Stomach (tissue), 9 donors: ENCODE measurements around the gene LUZP2. TPM values are rescaled to one million over a fixed set of nuclear protein-coding genes. Genes with fewer than 3 reads are reported as not detected.

Experiments
- DNase-seq, 2 donors: peaks; one replicate each; pipeline versions ENCODE4 v3.0.0 to v3.0.0-alpha.2; 2013 to 2019
- H3K27ac ChIP-seq, 5 donors: fragments of 200-600 bp in 4 of 5; sonication (generic) in 4 of 5; one replicate each; pipeline ENCODE4 v1.5.1; 2013 to 2019; ENCODE audit warnings: mild to moderate bottlenecking in 1 of 5, moderate library complexity in 1 of 5
- H3K27me3 ChIP-seq, 3 donors: fragments of 200-600 bp; sonication (generic); one replicate each; pipeline ENCODE4 v1.5.1; 2017 to 2019; ENCODE audit warnings: mixed run types in 1 of 3
- H3K36me3 ChIP-seq, 4 donors: fragments of 200-600 bp; sonication (generic); 1 replicate in 3 of 4; 2 replicates in 1 of 4; pipeline ENCODE4 v1.5.1; 2016 to 2019
- H3K4me1 ChIP-seq, 4 donors: fragments of 200-600 bp; sonication (generic); one replicate each; pipeline ENCODE4 v1.5.1; 2016 to 2019
- H3K4me3 ChIP-seq, 4 donors: fragments of 200-600 bp; sonication (generic) in 3 of 4; one replicate each; pipeline ENCODE4 v1.5.1; 2016 to 2019; ENCODE audit warnings: mild to moderate bottlenecking in 1 of 4
- H3K9me3 ChIP-seq, 4 donors: fragments of 200-600 bp; sonication (generic); one replicate each; pipeline ENCODE4 v1.5.1; 2016 to 2019
- EP300 ChIP-seq: sonication (generic); formaldehyde crosslinking; IDR thresholded peaks from one replicate; pipeline ENCODE4 v1.6.1; 2017; ENCODE audit warnings: antibody characterized with exemption
- POLR2A ChIP-seq, 4 donors: fragments of 450-650 bp; IDR thresholded peaks; one replicate each; pipeline ENCODE4 v1.6.1; 2016; ENCODE audit warnings: antibody characterized with exemption in 4 of 4, control low read depth in 2 of 4, mild to moderate bottlenecking in 1 of 4, moderate library complexity in 1 of 4
- POLR2AphosphoS5 ChIP-seq, 3 donors: sonication (generic); formaldehyde crosslinking; IDR thresholded peaks; one replicate each; pipeline ENCODE4 v1.6.1; 2016; ENCODE audit warnings: antibody characterized with exemption in 3 of 3
- WGBS, 5 donors: extraction: QIAGEN DNeasy Blood & Tissue Kit in 3 of 5; methylation state at CpG; one replicate each; pipeline versions ENCODE4 v1.1.5 to v1.1.7; 2013 to 2018; 5-methylcytosine and 5-hydroxymethylcytosine counted together
- intact Hi-C: fragments of 100-400 bp; cut with DNase I; formaldehyde crosslinking; loops from one replicate; pipeline ENCODE4 v1.15.1; 2023; ENCODE audit warnings: low total_unique reads
- polyA plus RNA-seq, 3 donors: library from polyadenylated mRNA; stranded (reverse); fragments of 200-250 nt; gene quantifications; one replicate each; pipeline ENCODE4 v1.2.3, GENCODE V29; 2013
- total RNA-seq, 5 donors: library from RNA; depleted of rRNA; stranded (reverse); fragments of >200 nt; gene quantifications; one replicate each; pipeline versions ENCODE4 v1.1.0 to v1.2.3, GENCODE V29; 2014 to 2016
- TF ChIP-seq, protein P1 (sequence below), 7 experiments: fragments of 450-650 bp in 4 of 7; fragments of 200-600 bp in 3 of 7; sonication (generic) in 3 of 7; IDR thresholded peaks; one replicate each; pipeline ENCODE4 v1.5.1; 2016 to 2019; ENCODE audit warnings: antibody characterized with exemption in 7 of 7, control low read depth in 2 of 7, mild to moderate bottlenecking in 1 of 7
- donor health status: healthy with polysubstance abuse.
- donor health status: Bipolar disorder and iron deficiency.
- donor health status: healthy.

LUZP2 gene
- total and polyA plus RNA-seq, 8 donors, result 0.06 to 6.8 (median 0.23) TPM; not detected in 4

DNA sequence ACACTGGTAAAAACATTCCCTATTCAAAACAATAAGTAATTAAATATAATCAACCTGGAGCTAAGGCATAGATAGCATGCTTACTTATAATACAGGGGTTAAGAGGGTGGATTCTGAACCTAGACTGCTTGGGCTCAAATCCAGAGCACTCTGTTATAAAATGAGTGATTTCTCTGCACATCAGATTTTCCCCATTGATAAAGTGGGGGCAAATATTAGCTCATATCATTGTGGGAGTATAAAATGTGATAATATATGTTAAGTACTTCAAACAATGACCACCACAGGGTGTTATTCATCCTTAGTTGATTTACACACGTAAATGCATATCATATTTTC is 139.4 kb downstream of the LUZP2 start:
- Histone ChIP-seq H3K27me3 (no peaks in the 10 kb centered on the region), H3K36me3 (no peaks in the 10 kb centered on the region), H3K9me3 (peaks cover 0 to 4% (median 0%) of the 10 kb centered on the region in 4 donors), H3K27ac (no peak overlapping the region), H3K4me1 (no peaks in the 10 kb centered on the region), H3K4me3 (no peak overlapping the region)
- 52 to 79% (median 60%) methylated on average over 1 of the region's 1 CpG for WGBS, 5 donors
- intact Hi-C loops, result no loop called here
- DNase-seq, result no peak
- TF ChIP-seq, protein P1, sequence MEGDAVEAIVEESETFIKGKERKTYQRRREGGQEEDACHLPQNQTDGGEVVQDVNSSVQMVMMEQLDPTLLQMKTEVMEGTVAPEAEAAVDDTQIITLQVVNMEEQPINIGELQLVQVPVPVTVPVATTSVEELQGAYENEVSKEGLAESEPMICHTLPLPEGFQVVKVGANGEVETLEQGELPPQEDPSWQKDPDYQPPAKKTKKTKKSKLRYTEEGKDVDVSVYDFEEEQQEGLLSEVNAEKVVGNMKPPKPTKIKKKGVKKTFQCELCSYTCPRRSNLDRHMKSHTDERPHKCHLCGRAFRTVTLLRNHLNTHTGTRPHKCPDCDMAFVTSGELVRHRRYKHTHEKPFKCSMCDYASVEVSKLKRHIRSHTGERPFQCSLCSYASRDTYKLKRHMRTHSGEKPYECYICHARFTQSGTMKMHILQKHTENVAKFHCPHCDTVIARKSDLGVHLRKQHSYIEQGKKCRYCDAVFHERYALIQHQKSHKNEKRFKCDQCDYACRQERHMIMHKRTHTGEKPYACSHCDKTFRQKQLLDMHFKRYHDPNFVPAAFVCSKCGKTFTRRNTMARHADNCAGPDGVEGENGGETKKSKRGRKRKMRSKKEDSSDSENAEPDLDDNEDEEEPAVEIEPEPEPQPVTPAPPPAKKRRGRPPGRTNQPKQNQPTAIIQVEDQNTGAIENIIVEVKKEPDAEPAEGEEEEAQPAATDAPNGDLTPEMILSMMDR (IDR thresholded peaks at IDR 0.05), result no peak
- TF ChIP-seq POLR2A (IDR thresholded peaks at IDR 0.05), result no peak
- TF ChIP-seq POLR2AphosphoS5 (IDR thresholded peaks at IDR 0.05), result no peak
- TF ChIP-seq EP300, result no peak

DNA sequence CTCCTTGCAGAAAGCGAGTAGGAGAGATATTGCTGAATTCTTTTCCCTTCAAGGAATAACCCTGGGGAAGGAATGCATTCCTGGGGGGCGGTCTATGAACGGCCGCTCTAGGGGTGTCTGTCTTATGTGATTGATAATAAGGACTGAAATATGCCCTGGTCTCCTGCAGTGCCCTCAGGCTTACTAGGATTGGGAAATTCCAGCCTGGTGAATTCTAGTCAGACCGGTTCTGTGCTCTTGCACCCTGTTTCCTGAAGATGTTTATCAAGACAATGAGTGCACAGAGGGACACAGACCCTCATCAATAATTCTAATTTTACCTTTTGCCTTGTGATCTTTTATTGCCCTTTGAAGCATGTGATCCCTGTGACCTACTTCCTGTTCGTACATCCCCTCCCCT is 140.7 kb downstream of the LUZP2 start:
- intact Hi-C loops, result no loop called here
- peaks cover 0 to 4% (median 0%) of the 10 kb centered on the region in 4 donors for H3K9me3 ChIP-seq
- no peaks in the 10 kb centered on the region for H3K4me1 ChIP-seq
- DNase-seq, result no peak
- 68 to 82% (median 72%) methylated on average over 6 of the region's 6 CpGs for WGBS, 5 donors
- H3K36me3 ChIP-seq, result no peaks in the 10 kb centered on the region
- TF ChIP-seq POLR2AphosphoS5 (IDR thresholded peaks at IDR 0.05), result no peak
- no peak for TF ChIP-seq POLR2A (IDR thresholded peaks at IDR 0.05)
- TF ChIP-seq, protein P1 (IDR thresholded peaks at IDR 0.05), result no peak
- TF ChIP-seq EP300, result no peak
- no peak overlapping the region for H3K27ac ChIP-seq
- H3K4me3 ChIP-seq, result no peak overlapping the region
- no peaks in the 10 kb centered on the region for H3K27me3 ChIP-seq

DNA sequence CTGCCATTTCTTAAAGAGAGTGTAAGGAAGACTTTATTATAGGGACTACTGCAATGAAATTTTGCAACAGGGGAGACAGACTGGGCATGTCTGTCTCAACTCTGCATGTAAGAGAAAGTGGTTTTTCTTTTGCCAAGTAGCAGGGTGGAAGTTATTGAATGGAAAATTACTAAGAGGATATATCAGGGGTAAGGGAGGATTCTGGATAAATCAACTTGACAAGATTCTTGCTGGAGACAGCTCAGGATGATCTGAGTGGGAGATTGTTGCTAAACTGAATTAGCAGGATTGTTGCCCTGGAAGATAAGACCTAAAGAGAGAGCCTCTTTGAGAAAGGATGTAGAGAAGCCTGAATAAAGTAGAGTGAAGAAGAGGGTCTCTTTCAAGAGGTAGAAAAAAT is 145.8 kb downstream of the LUZP2 start:
- no peaks in the 10 kb centered on the region for H3K4me1 ChIP-seq
- H3K9me3 ChIP-seq, result peaks cover 0 to under 1% (median 0%) of the 10 kb centered on the region in 4 donors
- no peak overlapping the region for H3K27ac ChIP-seq
- intact Hi-C loops, result no loop called here
- no peaks in the 10 kb centered on the region for H3K36me3 ChIP-seq
- DNase-seq, result no peak
- no peaks in the 10 kb centered on the region for H3K27me3 ChIP-seq
- H3K4me3 ChIP-seq, result no peak overlapping the region
- TF ChIP-seq POLR2A (IDR thresholded peaks at IDR 0.05) (no peak), POLR2AphosphoS5 (IDR thresholded peaks at IDR 0.05) (no peak), EP300 (no peak)
- TF ChIP-seq, protein P1 (IDR thresholded peaks at IDR 0.05), result no peak

DNA sequence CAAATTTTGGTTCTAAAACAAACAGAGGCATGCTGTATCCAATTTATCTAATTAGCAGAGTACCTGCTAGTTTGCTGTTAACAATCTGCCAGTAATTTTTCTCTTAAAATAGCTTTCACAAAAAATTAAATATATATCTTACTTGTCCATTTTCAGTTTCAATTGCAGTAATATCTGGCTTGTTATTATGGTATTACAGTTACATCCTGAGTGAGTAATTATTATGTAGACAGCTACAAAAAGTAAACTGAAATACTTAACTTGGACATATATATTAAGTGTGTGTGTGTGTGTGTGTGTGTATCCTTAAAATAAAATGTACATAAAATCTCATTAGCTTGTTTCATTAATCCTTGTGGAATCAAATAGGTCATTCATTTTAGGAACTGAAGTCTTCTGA is 148.7 kb downstream of the LUZP2 start:
- Histone ChIP-seq H3K27me3 (no peaks in the 10 kb centered on the region), H3K4me1 (no peaks in the 10 kb centered on the region), H3K4me3 (no peak overlapping the region), H3K9me3 (no peaks in the 10 kb centered on the region), H3K36me3 (no peaks in the 10 kb centered on the region), H3K27ac (no peak overlapping the region)
- no peak for DNase-seq
- intact Hi-C loops, result no loop called here
- TF ChIP-seq POLR2A (IDR thresholded peaks at IDR 0.05) (no peak), EP300 (no peak), POLR2AphosphoS5 (IDR thresholded peaks at IDR 0.05) (no peak)
- TF ChIP-seq, protein P1 (IDR thresholded peaks at IDR 0.05), result no peak
